ENCODE measurements around the gene DENND5B. TPM values are rescaled to one million over a fixed set of nuclear protein-coding genes. Genes with fewer than 3 reads are reported as not detected.
"Not testable (repeated sequence)": the region's sequence is repeated elsewhere in the genome, so short reads cannot be mapped to it uniquely, and the experiment has no call there.

Gene DENND5B
- total RNA-seq, 4 donors from 2014 or later, result 4.4 to 25.1 (median 16.3) TPM

GRCh38 chr12:31570880-31571279, 20.1 kb downstream of the DENND5B start:
- TF ChIP-seq, protein P1, sequence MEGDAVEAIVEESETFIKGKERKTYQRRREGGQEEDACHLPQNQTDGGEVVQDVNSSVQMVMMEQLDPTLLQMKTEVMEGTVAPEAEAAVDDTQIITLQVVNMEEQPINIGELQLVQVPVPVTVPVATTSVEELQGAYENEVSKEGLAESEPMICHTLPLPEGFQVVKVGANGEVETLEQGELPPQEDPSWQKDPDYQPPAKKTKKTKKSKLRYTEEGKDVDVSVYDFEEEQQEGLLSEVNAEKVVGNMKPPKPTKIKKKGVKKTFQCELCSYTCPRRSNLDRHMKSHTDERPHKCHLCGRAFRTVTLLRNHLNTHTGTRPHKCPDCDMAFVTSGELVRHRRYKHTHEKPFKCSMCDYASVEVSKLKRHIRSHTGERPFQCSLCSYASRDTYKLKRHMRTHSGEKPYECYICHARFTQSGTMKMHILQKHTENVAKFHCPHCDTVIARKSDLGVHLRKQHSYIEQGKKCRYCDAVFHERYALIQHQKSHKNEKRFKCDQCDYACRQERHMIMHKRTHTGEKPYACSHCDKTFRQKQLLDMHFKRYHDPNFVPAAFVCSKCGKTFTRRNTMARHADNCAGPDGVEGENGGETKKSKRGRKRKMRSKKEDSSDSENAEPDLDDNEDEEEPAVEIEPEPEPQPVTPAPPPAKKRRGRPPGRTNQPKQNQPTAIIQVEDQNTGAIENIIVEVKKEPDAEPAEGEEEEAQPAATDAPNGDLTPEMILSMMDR (IDR thresholded peaks at IDR 0.05), result no peak
- no peak for TF ChIP-seq EP300 (IDR thresholded peaks at IDR 0.05; ENCODE audit: low read depth)
- no peak for TF ChIP-seq POLR2A (IDR thresholded peaks at IDR 0.05)
- TF ChIP-seq POLR2AphosphoS5 (IDR thresholded peaks at IDR 0.05), result no peak
- intact Hi-C loops (cut with DNase I; ENCODE audit: low total_unique reads), result no loop called here

GRCh38 chr12:31569517-31569916, 21.4 kb downstream of the DENND5B start:
- intact Hi-C loops (cut with DNase I; ENCODE audit: low total_unique reads); in situ Hi-C loops (cut with MboI; ENCODE audit: low pct_ligation_motif_present in 1 of 4, low pct_unique_long_range_greater_than_20kb in 1 of 4, low sequenced_read_pairs in 3 of 4): not testable (repeated sequence)
- 82 to 88% methylated on average over 2 of the region's 2 CpGs for WGBS, 2 donors (ENCODE audit: low coverage in 1 of 2)

More at GRCh38 chr12:31570880-31571279, 20.1 kb downstream of the DENND5B start:
- H3K27ac ChIP-seq, result no peak overlapping the region
- no peak for DNase-seq
- H3K9me3 ChIP-seq, result no peaks in the 10 kb centered on the region
- in situ Hi-C loops (cut with MboI; ENCODE audit: low pct_ligation_motif_present in 1 of 4, low pct_unique_long_range_greater_than_20kb in 1 of 4, low sequenced_read_pairs in 3 of 4), result no loop called here
- H3K36me3 ChIP-seq, result no peaks in the 10 kb centered on the region
- H3K4me3 ChIP-seq, result no peak overlapping the region
- H3K27me3 ChIP-seq, result no peaks in the 10 kb centered on the region
- WGBS, 2 donors (ENCODE audit: low coverage in 1 of 2), result 77 to 91% methylated on average over 5 of the region's 5 CpGs
- peaks cover 0 to 8% (median 0%) of the 10 kb centered on the region in 4 donors for H3K4me1 ChIP-seq

GRCh38 chr12:31568498-31568897, 22.4 kb downstream of the DENND5B start:
- TF ChIP-seq EP300 (IDR thresholded peaks at IDR 0.05; ENCODE audit: low read depth), result no peak
- intact Hi-C loops (cut with DNase I; ENCODE audit: low total_unique reads) (no loop called here), in situ Hi-C loops (cut with MboI; ENCODE audit: low pct_ligation_motif_present in 1 of 4, low pct_unique_long_range_greater_than_20kb in 1 of 4, low sequenced_read_pairs in 3 of 4) (no loop called here)
- 75 to 76% methylated on average over 3 of the region's 3 CpGs for WGBS, 2 donors (ENCODE audit: low coverage in 1 of 2)
- DNase-seq, result no peak
- Histone ChIP-seq H3K4me3 (no peak overlapping the region), H3K4me1 (no peaks in the 10 kb centered on the region), H3K27me3 (no peaks in the 10 kb centered on the region), H3K36me3 (no peaks in the 10 kb centered on the region), H3K9me3 (no peaks in the 10 kb centered on the region), H3K27ac (no peak overlapping the region)

More at GRCh38 chr12:31569517-31569916, 21.4 kb downstream of the DENND5B start:
- H3K9me3 ChIP-seq, DNase-seq, H3K4me1 ChIP-seq, H3K4me3 ChIP-seq, H3K27ac ChIP-seq, H3K27me3 ChIP-seq, H3K36me3 ChIP-seq: not testable (repeated sequence)

- intact Hi-C loops (cut with DNase I; ENCODE audit: low total_unique reads) (no loop called here), in situ Hi-C loops (cut with MboI; ENCODE audit: low pct_ligation_motif_present in 1 of 4, low pct_unique_long_range_greater_than_20kb in 1 of 4, low sequenced_read_pairs in 3 of 4) (no loop called here)
- Histone ChIP-seq H3K36me3 (no peaks in the 10 kb centered on the region), H3K4me3 (no peak overlapping the region), H3K9me3 (no peaks in the 10 kb centered on the region), H3K27me3 (no peaks in the 10 kb centered on the region), H3K4me1 (no peaks in the 10 kb centered on the region), H3K27ac (no peak overlapping the region)
- 65 to 69% methylated on average over 2 of the region's 2 CpGs for WGBS, 2 donors (ENCODE audit: low coverage in 1 of 2)
- no peak for DNase-seq
- TF ChIP-seq POLR2AphosphoS5 (IDR thresholded peaks at IDR 0.05) (no peak), POLR2A (IDR thresholded peaks at IDR 0.05) (no peak), EP300 (IDR thresholded peaks at IDR 0.05; ENCODE audit: low read depth) (no peak)
- TF ChIP-seq, protein P1 (IDR thresholded peaks at IDR 0.05), result no peak
These were observed 23.9 kb downstream of the DENND5B start for GRCh38 chr12:31567029-31567428.

GRCh38 chr12:31566547-31566946, 24.4 kb downstream of the DENND5B start:
- WGBS, 2 donors (ENCODE audit: low coverage in 1 of 2), result 79 to 89% methylated on average over 1 to 2 of the region's 2 CpGs
- intact Hi-C loops (cut with DNase I; ENCODE audit: low total_unique reads), result no loop called here

More at GRCh38 chr12:31566547-31566946, 24.4 kb downstream of the DENND5B start:
- Histone ChIP-seq H3K4me3 (no peak overlapping the region), H3K4me1 (no peaks in the 10 kb centered on the region), H3K9me3 (no peaks in the 10 kb centered on the region), H3K27ac (no peak overlapping the region), H3K27me3 (no peaks in the 10 kb centered on the region), H3K36me3 (no peaks in the 10 kb centered on the region)
- TF ChIP-seq, protein P1 (IDR thresholded peaks at IDR 0.05), result no peak
- TF ChIP-seq EP300 (IDR thresholded peaks at IDR 0.05; ENCODE audit: low read depth) (no peak), POLR2AphosphoS5 (IDR thresholded peaks at IDR 0.05) (no peak), POLR2A (IDR thresholded peaks at IDR 0.05) (no peak)
- in situ Hi-C loops (cut with MboI; ENCODE audit: low pct_ligation_motif_present in 1 of 4, low pct_unique_long_range_greater_than_20kb in 1 of 4, low sequenced_read_pairs in 3 of 4), result no loop called here
- DNase-seq, result no peak
